Heart left ventricle (tissue), 13 donors: ENCODE measurements around the gene RGS14.
"Not testable (repeated sequence)": the region's sequence is repeated elsewhere in the genome, so short reads cannot be mapped to it uniquely, and the experiment has no call there.

Experiments
- CTCF ChIP-seq, 12 donors: fragments of 200-600 bp; sonication (generic) in 4 of 12; IDR thresholded peaks; one replicate each; pipeline versions ENCODE4 v1.5.0 to v1.8.0; 2018 to 2022; ENCODE audit warnings: antibody characterized with exemption in 12 of 12, mild to moderate bottlenecking in 5 of 12
- POLR2A ChIP-seq, 2 donors: fragments of 450-650 bp; IDR thresholded peaks; one replicate each; pipeline ENCODE4 v1.6.1; 2017; ENCODE audit warnings: antibody characterized with exemption in 2 of 2, mild to moderate bottlenecking in 2 of 2, moderate library complexity in 2 of 2
- donor health status: ischemic (EF 13 %, LVEDD 7.1; RV severe dilation, severe dysfunction).
- donor health status: DM: no; HTN: yes; CAD: no.
- donor health status: DM: no; HTN: no; CAD: no.
- donor health status: ischemic (EF 25% LVEDD 6.9; RV normal size, moderate dysfunction).
- donor health status: ischemic (EF 25% LVEDD 5.7; RV mildly dilated, moderate dysfunction).
- donor health status: ischemic (EF 35%, LVEDD 5.7; RV mildly dilated, moderate dysfunction).
- donor health status: nonischemic (EF 11% LVEDD 7.7; RV severe dilation, severe dysfunction).
- donor health status: DM: yes; HTN: yes; CAD: no.
- donor health status: PGD.
- donor health status: ischemic (EF 29% LVEDD 5.4; RV normal size, mild dysfunction).
- donor health status: nonischemic (EF 23%, LVEDD 6.1; RV moderate dilation, normal function).

GRCh38 chr5:177420472-177420871 lies 62.7 kb downstream of the RGS14 start:
- not testable (repeated sequence) for TF ChIP-seq CTCF, POLR2A (IDR thresholded peaks at IDR 0.05)
